ENCODE data around the gene TSPAN3.

The TSPAN3 gene

DNA sequence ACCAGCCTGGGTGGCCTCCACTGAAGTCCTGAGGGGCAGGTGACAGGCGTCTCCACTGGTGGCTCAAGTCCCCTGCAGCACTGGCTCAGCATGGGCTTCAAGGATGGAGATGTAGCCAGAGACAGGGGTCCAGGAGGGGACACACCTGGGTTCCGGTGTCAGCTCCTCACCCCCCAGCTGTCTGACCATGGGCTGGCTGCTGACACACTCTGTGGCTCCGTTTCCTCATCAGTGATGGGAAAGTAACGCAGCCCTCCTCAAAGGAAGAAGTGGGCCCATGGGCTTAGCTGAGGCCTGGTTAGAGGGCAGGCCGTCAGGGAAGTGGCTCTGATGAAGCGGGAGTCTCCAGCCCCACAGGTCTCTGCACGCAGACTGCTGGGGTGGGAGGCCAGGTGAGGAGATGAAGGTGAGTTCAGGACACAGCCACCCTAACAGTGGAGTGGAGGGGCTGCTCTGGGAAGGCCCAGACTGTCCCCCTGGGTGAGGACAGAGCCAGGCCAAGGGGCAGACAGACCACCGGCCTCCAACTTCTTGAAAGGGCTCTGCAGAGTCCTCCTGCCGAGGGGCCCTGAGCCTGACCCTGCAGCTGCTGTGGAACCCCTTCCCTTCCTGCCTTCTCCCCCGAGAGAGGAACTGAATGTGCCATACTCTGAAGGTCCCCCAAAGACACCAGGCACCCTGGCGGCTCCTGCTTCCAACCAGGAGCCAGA is 52.0 kb downstream of the TSPAN3 start:
- H3K4me3 ChIP-seq (replicated peaks; ENCODE audit: low read depth, low read length), result no peak overlapping the region
- TF ChIP-seq, protein P1, sequence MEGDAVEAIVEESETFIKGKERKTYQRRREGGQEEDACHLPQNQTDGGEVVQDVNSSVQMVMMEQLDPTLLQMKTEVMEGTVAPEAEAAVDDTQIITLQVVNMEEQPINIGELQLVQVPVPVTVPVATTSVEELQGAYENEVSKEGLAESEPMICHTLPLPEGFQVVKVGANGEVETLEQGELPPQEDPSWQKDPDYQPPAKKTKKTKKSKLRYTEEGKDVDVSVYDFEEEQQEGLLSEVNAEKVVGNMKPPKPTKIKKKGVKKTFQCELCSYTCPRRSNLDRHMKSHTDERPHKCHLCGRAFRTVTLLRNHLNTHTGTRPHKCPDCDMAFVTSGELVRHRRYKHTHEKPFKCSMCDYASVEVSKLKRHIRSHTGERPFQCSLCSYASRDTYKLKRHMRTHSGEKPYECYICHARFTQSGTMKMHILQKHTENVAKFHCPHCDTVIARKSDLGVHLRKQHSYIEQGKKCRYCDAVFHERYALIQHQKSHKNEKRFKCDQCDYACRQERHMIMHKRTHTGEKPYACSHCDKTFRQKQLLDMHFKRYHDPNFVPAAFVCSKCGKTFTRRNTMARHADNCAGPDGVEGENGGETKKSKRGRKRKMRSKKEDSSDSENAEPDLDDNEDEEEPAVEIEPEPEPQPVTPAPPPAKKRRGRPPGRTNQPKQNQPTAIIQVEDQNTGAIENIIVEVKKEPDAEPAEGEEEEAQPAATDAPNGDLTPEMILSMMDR (IDR thresholded peaks at IDR 0.05; ENCODE audit: low read length, missing control alignments), result no peak
- no peak for DNase-seq (ENCODE audit: low read depth)

DNA sequence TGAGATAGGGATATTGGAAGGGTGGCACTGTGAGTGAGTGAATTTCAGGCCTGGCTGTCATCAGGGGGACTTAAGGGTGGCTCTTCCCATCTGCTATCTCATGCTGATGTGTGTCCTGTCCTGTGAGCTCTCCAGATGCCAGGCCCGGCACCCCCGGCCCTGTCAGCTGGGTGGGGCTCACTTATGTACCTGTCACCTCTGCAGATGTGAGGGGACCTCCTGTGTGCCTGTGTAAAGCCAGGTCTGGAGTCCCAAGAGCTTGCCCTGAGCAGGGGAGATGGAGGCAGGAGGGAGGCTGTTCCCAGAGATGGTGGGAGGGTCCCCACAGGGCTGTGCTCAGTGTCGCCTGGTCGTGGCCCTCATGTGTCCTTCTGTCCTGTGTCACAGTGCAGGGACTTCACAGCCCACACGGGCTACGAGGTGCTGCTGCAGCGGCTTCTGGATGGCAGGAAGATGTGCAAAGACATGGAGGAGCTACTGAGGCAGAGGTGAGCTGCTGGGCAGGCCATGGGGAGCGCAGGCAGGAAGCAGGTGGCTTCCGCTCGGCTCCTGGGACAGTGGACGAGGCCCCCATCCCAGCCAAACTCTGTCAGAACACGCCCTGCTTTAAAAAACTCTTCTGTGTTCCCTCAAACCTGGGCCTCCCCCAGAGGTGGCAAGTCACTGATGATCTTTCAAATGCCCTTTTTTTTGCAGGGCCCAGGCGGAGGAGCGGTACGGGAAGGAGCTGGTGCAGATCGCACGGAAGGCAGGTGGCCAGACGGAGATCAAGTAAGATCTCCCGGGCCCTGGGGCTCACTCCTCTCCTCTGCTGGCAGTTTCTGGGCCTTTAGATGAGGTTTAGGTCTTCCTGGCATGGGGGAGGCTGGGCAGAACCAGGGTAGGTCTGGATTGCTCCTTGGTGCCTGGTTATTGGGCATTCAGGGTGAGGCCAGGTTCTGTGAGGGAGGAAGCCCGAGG is 52.9 kb downstream of the TSPAN3 start:
- H3K4me3 ChIP-seq (replicated peaks; ENCODE audit: low read depth, low read length), result no peak overlapping the region
- DNase-seq (ENCODE audit: low read depth), result no peak
- TF ChIP-seq, protein P1 (IDR thresholded peaks at IDR 0.05; ENCODE audit: low read length, missing control alignments), result no peak

DNA sequence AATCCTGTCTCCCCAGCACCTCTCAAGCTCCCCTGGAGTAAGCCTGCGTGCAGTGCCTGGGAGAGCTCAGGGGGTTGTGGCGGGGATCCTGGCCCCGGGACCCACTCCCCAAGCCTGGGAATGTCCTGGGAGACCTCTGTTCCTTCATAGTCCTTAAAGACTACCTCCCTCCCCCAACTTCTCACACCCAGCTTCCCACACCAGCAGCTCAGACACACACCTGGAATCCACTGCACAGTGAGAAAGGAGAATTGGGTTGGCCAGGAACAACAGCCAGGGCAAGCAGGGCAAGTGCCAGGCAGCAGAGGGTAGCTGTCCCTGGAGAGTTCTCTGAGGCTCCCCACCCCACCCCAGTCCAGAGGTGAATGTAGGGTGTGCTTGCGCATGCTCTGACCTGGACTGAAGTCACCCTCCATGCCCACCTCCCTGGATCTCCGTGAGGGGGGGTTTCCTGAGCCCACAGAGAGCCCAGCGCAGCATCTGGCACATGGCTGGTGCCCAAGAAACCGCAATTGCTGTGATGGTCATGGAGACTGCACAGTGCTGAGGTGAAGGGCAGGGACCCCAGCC is 53.7 kb downstream of the TSPAN3 start:
- no peak overlapping the region for H3K4me3 ChIP-seq (replicated peaks; ENCODE audit: low read depth, low read length)
- no peak for DNase-seq (ENCODE audit: low read depth)
- TF ChIP-seq, protein P1 (IDR thresholded peaks at IDR 0.05; ENCODE audit: low read length, missing control alignments), result no peak

DNA sequence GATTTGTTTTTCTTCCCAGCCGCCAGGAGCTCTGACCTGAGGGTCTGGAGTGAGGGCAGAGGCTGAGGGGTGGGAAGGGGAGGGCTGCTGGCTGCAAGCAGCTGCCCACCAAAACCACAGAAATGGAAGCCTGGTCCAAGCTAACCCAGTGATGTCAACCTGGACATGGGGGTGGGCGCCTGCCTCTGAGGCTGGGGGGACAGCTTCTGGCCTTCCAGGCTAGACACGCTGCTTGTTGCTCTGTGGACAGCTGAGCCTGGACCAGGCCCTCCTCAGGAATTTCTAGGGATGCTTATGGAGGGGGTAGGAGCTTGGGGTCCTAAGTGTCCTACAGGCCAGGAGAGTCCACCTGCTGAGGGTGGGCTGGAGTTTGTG is 54.6 kb downstream of the TSPAN3 start:
- no peak overlapping the region for H3K4me3 ChIP-seq (replicated peaks; ENCODE audit: low read depth, low read length)
- TF ChIP-seq, protein P1 (IDR thresholded peaks at IDR 0.05; ENCODE audit: low read length, missing control alignments), result no peak
- no peak for DNase-seq (ENCODE audit: low read depth)

DNA sequence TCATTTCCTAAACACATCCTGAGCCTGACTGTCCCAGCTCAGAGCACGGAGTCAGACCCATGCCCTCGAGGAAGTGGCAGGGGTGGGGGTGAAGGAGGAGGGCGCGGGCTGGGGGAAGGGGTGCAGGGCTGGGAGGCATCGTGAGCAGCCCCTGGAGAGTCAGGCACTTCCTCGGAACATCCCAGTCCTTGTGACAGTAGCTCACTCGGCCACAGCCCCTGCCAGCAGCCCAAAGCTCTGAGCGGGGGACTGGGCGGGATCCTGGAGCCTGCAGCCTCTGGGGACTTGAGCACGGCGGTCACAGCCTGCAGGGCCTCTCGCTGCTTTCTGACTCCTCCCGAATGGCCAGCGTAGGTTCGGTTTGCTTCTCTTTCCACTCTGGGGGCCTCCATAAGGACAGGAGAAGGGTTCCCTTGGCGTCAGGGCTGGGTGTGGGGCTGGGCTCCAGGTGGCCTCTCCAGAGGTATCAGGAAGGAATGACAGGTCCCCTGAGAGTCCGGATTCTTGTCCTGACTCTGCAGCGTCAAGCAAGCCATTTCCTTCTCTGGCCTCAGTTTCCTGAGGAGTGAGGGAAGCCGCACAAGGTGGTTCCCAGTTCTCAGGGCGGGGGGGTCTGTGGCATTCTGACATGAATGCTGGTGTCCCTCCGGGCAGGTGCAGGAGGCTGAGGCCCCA is 55.1 kb downstream of the TSPAN3 start:
- no peak for DNase-seq (ENCODE audit: low read depth)
- no peak overlapping the region for H3K4me3 ChIP-seq (replicated peaks; ENCODE audit: low read depth, low read length)
- TF ChIP-seq, protein P1 (IDR thresholded peaks at IDR 0.05; ENCODE audit: low read length, missing control alignments), result no peak

DNA sequence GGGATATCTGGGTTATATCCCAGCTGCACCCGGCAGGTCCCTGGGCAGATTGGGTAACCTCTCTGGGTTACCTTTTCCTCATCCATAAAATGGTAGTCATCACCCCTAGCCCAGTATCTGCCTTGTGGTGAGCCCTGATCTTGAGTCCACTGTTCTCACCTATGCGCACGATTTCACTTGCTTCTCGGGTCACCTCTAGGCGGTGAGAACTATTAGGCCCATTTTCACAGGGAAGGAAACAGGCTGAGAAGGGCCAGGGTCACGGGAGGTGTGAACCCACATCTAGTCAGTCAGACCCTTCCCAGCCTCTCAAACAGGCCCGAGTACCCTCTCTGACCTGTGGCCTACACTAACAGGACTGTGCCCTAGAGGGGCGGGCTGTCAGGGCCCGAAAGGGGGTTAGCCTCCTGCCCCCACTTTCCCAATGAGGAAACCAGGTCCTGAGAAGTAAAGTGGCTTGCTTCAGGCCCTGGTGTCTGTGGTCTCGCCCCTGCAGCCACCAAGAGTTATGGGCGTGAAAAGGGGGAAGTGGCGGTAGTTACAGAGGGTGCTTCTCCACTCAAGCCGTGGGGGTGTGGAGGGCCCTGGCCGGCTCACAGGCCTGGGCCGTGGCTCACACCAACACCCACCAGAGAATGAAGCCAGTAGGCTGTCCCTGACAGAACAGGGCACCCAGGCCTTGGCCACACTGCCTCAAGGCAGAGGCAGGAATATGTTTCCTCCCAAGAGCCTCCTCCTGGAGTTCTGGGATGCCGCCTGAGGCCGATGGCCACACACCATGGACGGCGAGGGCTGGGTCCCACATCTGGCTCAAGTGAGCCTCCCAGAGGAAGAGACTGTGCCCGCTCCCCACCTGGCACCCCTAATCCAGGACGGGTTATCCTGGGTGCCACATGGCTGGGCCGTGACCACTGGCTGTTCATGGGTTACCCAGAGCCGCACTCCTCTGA is 56.5 kb downstream of the TSPAN3 start:
- TF ChIP-seq, protein P1 (IDR thresholded peaks at IDR 0.05; ENCODE audit: low read length, missing control alignments), result no peak
- DNase-seq (ENCODE audit: low read depth), result no peak
- no peak overlapping the region for H3K4me3 ChIP-seq (replicated peaks; ENCODE audit: low read depth, low read length)

Measured in fibroblast of pulmonary artery (primary cell).